B cell (primary cell): Measurements from ENCODE around the gene RSPH4A. TPM values are rescaled to one million over a fixed set of nuclear protein-coding genes. Genes with fewer than 3 reads are reported as not detected.

Experiments
- ATAC-seq: fragments of 200-7000 bp; cut with Tn5 transposase; one replicate; pipeline ENCODE4 v1.10.0; 2021; ENCODE audit warnings: low read depth, mild to moderate bottlenecking, moderate number of reproducible peaks, moderate library complexity
- CTCF ChIA-PET: fragments of 350-600 bp; sonication (Branson Sonifier 250); formaldehyde crosslinking; loops from one replicate; lab custom pipeline; 2021; ENCODE audit warnings: antibody characterized with exemption, inconsistent platforms; lab: Charles Lee
- POLR2A ChIA-PET: fragments of 350-600 bp; sonication (Branson Sonifier 250); formaldehyde crosslinking; loops from one replicate; lab custom pipeline; 2021; ENCODE audit warnings: antibody characterized with exemption; lab: Charles Lee
- DNase-seq: peaks from one replicate; pipeline ENCODE4 v3.0.0; 2013
- H2AFZ ChIP-seq: 2 replicates; pipeline ENCODE4 v1.6.1; 2012; ENCODE audit warnings: mild to moderate bottlenecking, low read depth, low read length; ENCODE audit not compliant: insufficient read depth, poor library complexity, severe bottlenecking
- H3K27ac ChIP-seq, 2 donors: 1 replicate in 1 of 2; 2 replicates in 1 of 2; pipeline ENCODE4 v1.5.1; 2012 to 2013; ENCODE audit warnings: low read length in 2 of 2, mild to moderate bottlenecking in 2 of 2, moderate library complexity in 1 of 2
- H3K27me3 ChIP-seq, 4 experiments: fragments of 200-600 bp in 1 of 4; sonication (generic) in 1 of 4; replicated peaks in 1 of 4; 1 replicate in 2 of 4; 2 replicates in 2 of 4; pipeline versions ENCODE4 v1.6.1 to v1.7.0; 2013 to 2016; ENCODE audit warnings: low read length in 3 of 4, mild to moderate bottlenecking in 2 of 4, mixed read lengths in 1 of 4, moderate library complexity in 1 of 4; ENCODE audit not compliant: insufficient read depth in 4 of 4, control insufficient read depth in 3 of 4; ENCODE audit errors: control extremely low read depth in 1 of 4
- H3K36me3 ChIP-seq, 2 experiments: replicated peaks in 1 of 2; 1 replicate in 1 of 2; 2 replicates in 1 of 2; pipeline versions ENCODE4 v1.6.1 to v1.7.1; 2013; ENCODE audit warnings: low read length in 1 of 2; ENCODE audit not compliant: insufficient read depth in 2 of 2, control insufficient read depth in 1 of 2; ENCODE audit errors: control extremely low read depth in 1 of 2, extremely low read depth in 1 of 2
- H3K4me1 ChIP-seq, 2 donors: fragments of 200-600 bp in 1 of 2; sonication (generic) in 1 of 2; 1 replicate in 1 of 2; 2 replicates in 1 of 2; pipeline versions ENCODE4 v1.5.1 to v1.6.1; 2013 to 2017; ENCODE audit warnings: low read length in 2 of 2; ENCODE audit not compliant: control insufficient read depth in 2 of 2, insufficient read depth in 2 of 2
- H3K4me2 ChIP-seq: replicated peaks from 2 replicates; pipeline ENCODE3; 2012; ENCODE audit warnings: mild to moderate bottlenecking, low read depth, low read length; ENCODE audit not compliant: poor library complexity, severe bottlenecking
- H3K4me3 ChIP-seq, 5 experiments: fragments of 200-600 bp in 1 of 5; sonication (generic) in 1 of 5; 1 replicate in 3 of 5; 2 replicates in 2 of 5; pipeline versions ENCODE4 v1.5.1 to v1.7.0; 2011 to 2016; ENCODE audit warnings: low read length in 4 of 5, mild to moderate bottlenecking in 4 of 5, low read depth in 2 of 5, control low read depth in 1 of 5, moderate library complexity in 1 of 5; ENCODE audit not compliant: insufficient read depth in 1 of 5; ENCODE audit errors: control extremely low read depth in 1 of 5, extremely low read depth in 1 of 5
- H3K79me2 ChIP-seq: fragments of 200-600 bp; sonication (generic); one replicate; pipeline ENCODE4 v1.6.0; 2016; ENCODE audit warnings: low read length; ENCODE audit not compliant: control insufficient read depth, insufficient read depth
- H3K9ac ChIP-seq: fragments of 200-600 bp; sonication (generic); 2 replicates; pipeline ENCODE4 v1.6.1; 2017; ENCODE audit warnings: mild to moderate bottlenecking, low read length, moderate library complexity
- H3K9me3 ChIP-seq, 3 donors: one replicate each; pipeline versions ENCODE4 v1.6.1 to v1.7.1; 2013; ENCODE audit warnings: low read length in 2 of 3; ENCODE audit not compliant: control insufficient read depth in 2 of 3, insufficient read depth in 1 of 3; ENCODE audit errors: control extremely low read depth in 1 of 3
- H4K20me1 ChIP-seq: 2 replicates; pipeline ENCODE4 v1.6.0; 2012; ENCODE audit warnings: mild to moderate bottlenecking, low read length; ENCODE audit not compliant: insufficient read depth, control insufficient read depth, poor library complexity, severe bottlenecking
- H3K27ac Mint-ChIP-seq: one replicate; pipeline ENCODE4 v1.8.0; 2021; ENCODE audit warnings: mixed read lengths
- H3K27me3 Mint-ChIP-seq: one replicate; pipeline ENCODE4 v1.8.0; 2021; ENCODE audit warnings: mixed read lengths
- H3K4me1 Mint-ChIP-seq: one replicate; pipeline ENCODE4 v1.8.0; 2021; ENCODE audit warnings: mixed read lengths
- H3K4me3 Mint-ChIP-seq: one replicate; pipeline ENCODE4 v1.8.0; 2021; ENCODE audit warnings: mixed read lengths
- H3K9me3 Mint-ChIP-seq: one replicate; pipeline ENCODE4 v1.8.0; 2022; ENCODE audit warnings: mixed read lengths; ENCODE audit not compliant: insufficient read depth
- EZH2 ChIP-seq: IDR thresholded peaks from 2 replicates; pipeline ENCODE4 v1.6.1; 2012; ENCODE audit warnings: borderline replicate concordance, low read depth, mild to moderate bottlenecking, moderate library complexity, low read length; ENCODE audit not compliant: insufficient read depth, poor library complexity, severe bottlenecking
- WGBS: methylation state at CpG from one replicate; pipeline ENCODE4 v1.1.5; 2013; ENCODE audit warnings: missing lambda C conversion rate; ENCODE audit not compliant: insufficient coverage; 5-methylcytosine and 5-hydroxymethylcytosine counted together
- intact Hi-C: fragments of 100-400 bp; cut with micrococcal nuclease; formaldehyde crosslinking; loops from one replicate; pipeline ENCODE4 v1.10.0; 2022
- polyA plus RNA-seq: library from polyadenylated mRNA; depleted of rRNA; stranded (reverse); fragments of >200 nt; gene quantifications from 2 replicates; pipeline ENCODE4 v1.2.3, GENCODE V29; 2012
- total RNA-seq, 2 donors: library from RNA; stranded (reverse); fragments of 120-200 nt in 1 of 2; gene quantifications; 1 replicate in 1 of 2; 2 replicates in 1 of 2; pipeline versions ENCODE4 v1.2.3 to v1.2.4, GENCODE V29; 2013 to 2022
- TF ChIP-seq, protein P1 (sequence below): fragments of 200-600 bp; IDR thresholded peaks from one replicate; pipeline ENCODE4 v1.8.0; 2022; ENCODE audit warnings: antibody characterized with exemption, mild to moderate bottlenecking

RSPH4A gene
- total and polyA plus RNA-seq, 2 donors (not counting 1 experiment from before 2014, with no cell fraction given), result 0.25 to 0.69 TPM

DNA sequence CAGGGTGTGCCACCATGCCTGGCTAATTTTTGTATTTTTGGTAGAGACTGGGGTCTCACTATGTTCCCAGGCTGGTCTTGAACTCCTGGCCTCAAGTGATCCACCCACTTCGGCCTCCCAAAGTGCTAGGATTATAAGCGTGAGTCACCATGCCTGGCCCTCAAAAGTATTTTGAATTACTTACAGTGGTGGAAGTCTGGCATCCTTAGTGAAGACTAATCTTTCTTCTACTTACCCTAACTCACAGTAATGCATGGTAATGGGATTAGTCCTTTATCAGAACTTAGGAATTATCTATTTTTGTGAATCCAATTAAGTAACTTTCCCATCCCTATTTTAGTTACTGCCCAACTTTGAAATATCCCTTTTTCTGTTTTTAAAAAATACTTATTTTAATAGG lies 41.1 kb upstream of the RSPH4A start:
- no peak for TF ChIP-seq EZH2
- TF ChIP-seq, protein P1, sequence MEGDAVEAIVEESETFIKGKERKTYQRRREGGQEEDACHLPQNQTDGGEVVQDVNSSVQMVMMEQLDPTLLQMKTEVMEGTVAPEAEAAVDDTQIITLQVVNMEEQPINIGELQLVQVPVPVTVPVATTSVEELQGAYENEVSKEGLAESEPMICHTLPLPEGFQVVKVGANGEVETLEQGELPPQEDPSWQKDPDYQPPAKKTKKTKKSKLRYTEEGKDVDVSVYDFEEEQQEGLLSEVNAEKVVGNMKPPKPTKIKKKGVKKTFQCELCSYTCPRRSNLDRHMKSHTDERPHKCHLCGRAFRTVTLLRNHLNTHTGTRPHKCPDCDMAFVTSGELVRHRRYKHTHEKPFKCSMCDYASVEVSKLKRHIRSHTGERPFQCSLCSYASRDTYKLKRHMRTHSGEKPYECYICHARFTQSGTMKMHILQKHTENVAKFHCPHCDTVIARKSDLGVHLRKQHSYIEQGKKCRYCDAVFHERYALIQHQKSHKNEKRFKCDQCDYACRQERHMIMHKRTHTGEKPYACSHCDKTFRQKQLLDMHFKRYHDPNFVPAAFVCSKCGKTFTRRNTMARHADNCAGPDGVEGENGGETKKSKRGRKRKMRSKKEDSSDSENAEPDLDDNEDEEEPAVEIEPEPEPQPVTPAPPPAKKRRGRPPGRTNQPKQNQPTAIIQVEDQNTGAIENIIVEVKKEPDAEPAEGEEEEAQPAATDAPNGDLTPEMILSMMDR, result no peak
- no peak for ATAC-seq
- no peak overlapping the region for H3K27ac ChIP-seq
- no peak overlapping the region for H3K27ac Mint-ChIP-seq
- no peak overlapping the region for H3K9ac ChIP-seq
- no peak overlapping the region for H2AFZ ChIP-seq
- peaks cover 28% of the 10 kb centered on the region for H3K4me1 Mint-ChIP-seq
- H3K4me3 ChIP-seq, result no peak overlapping the region
- H3K4me2 ChIP-seq, result no peak overlapping the region
- no peak for DNase-seq
- peaks cover 61% of the 10 kb centered on the region for H3K79me2 ChIP-seq
- no CpG with 5 or more reads among the region's 2 CpGs for WGBS
- H4K20me1 ChIP-seq, result no peaks in the 10 kb centered on the region
- H3K9me3 ChIP-seq, result no peaks in the 10 kb centered on the region
- intact Hi-C loops, result no loop called here
- H3K36me3 ChIP-seq, result peaks cover 5 to 16% of the 10 kb centered on the region in 2 experiments
- H3K4me1 ChIP-seq, result peaks cover 15% of the 10 kb centered on the region in 2 donors
- no peaks in the 10 kb centered on the region for H3K27me3 ChIP-seq
- H3K9me3 Mint-ChIP-seq, result no peaks in the 10 kb centered on the region
- POLR2A ChIA-PET, result no interaction called here
- no peaks in the 10 kb centered on the region for H3K27me3 Mint-ChIP-seq
- H3K4me3 Mint-ChIP-seq, result no peak overlapping the region
- CTCF ChIA-PET, result interaction anchor here (1.0 kb wide), 1 partner anchor 14 kb away, joined by 4 read pairs; no protein-coding TSS in a partner anchor

DNA sequence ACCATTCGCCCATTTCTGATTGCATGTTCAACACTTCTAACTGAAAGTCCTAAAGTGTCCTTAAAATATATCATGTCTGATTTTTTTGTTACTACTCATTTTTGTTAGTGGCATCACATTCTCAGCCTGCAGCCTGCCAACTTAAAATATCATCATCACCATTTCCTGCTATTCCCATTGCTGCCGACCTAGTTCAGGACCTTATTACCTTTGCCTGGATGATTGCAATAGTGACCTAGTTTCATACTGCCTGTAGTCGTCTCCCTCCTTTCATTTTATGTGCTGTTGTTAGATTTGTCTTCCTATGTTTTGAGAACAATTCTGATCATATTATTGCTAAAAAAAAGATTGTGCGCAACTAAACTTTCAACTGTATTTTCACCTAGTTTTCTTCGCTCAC lies 38.8 kb upstream of the RSPH4A start:
- no peak for ATAC-seq
- H2AFZ ChIP-seq, result no peak overlapping the region
- Mint-ChIP-seq H3K4me3 (no peak overlapping the region), H3K27me3 (no peaks in the 10 kb centered on the region), H3K4me1 (peaks cover 9% of the 10 kb centered on the region), H3K27ac (no peak overlapping the region), H3K9me3 (no peaks in the 10 kb centered on the region)
- DNase-seq, result no peak
- H3K4me2 ChIP-seq, result no peak overlapping the region
- peaks cover 50% of the 10 kb centered on the region for H3K79me2 ChIP-seq
- peaks cover 6 to 8% of the 10 kb centered on the region in 2 donors for H3K4me1 ChIP-seq
- peaks cover 7 to 16% of the 10 kb centered on the region in 2 experiments for H3K36me3 ChIP-seq
- no peak for TF ChIP-seq EZH2
- TF ChIP-seq, protein P1, result no peak
- 100% methylated on average over 1 of the region's 5 CpGs for whole genome bisulfite sequencing
- H3K4me3 ChIP-seq, result no peak overlapping the region
- intact Hi-C loops, result no loop called here
- no peak overlapping the region for H3K27ac ChIP-seq
- ChIA-PET CTCF (interaction anchor here (0.7 to 1.4 kb wide), 3 partner anchors 14 to 18 kb away, joined by 3 to 4 read pairs (median 3); no protein-coding TSS in a partner anchor), POLR2A (no interaction called here)
- no peaks in the 10 kb centered on the region for H4K20me1 ChIP-seq
- no peaks in the 10 kb centered on the region for H3K9me3 ChIP-seq
- no peak overlapping the region for H3K9ac ChIP-seq
- H3K27me3 ChIP-seq, result no peaks in the 10 kb centered on the region
